Esophagus mucosa (tissue), 1 donor: Measurements from ENCODE around the gene FHIT. TPM values are rescaled to one million over a fixed set of nuclear protein-coding genes. Genes with fewer than 3 reads are reported as not detected.
"Not testable (repeated sequence)": the region's sequence is repeated elsewhere in the genome, so short reads cannot be mapped to it uniquely, and the experiment has no call there.

Experiments used
- ATAC-seq: fragments of 200-7000 bp; cut with Tn5 transposase; one replicate; pipeline ENCODE4 v1.9.1; 2020
- total RNA-seq: library from RNA; stranded (reverse); gene quantifications from one replicate; pipeline ENCODE4 v1.2.4, GENCODE V29; 2023
- donor health status: DM: yes; HTN: yes; CAD: no.

Gene FHIT
- total RNA-seq, 1 donor from 2014 or later = 10.5 TPM

DNA sequence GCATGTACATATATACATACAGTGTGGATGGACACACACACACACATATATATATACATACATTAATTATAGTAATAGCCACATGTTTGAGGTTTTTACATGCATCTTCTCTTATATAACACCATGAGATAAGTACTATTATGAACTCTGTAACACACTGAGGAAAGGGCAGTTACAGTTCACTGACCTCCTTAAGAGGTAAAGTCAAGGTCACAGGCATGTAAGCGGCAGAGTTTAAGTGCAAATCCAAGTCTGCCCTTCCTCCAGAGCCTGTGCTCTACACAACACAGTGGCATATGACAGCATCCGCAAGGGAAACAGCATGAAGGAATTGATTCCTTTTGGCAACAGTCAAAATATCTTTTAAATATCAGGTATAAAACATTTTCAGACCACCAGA lies 26.4 kb downstream of the FHIT start:
- no peak for ATAC-seq

DNA sequence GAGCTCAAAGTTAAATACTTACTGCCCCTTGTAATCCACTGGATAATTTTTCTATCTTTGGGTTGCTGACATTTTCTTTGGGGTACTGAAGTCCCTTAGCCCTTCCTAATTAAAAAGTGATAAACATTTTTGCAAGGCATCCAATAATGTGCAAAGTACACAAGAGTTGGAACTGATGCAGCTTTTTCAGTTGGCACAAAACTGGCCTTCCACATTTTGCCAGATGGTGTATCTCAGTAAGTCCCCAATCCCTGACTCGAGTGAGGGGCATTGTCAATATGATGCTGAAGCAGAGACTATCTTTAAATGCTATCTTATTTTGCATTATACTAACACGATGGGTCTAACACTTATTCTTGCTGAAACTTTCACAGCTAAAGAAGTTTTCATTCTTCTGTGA lies 27.8 kb downstream of the FHIT start:
- ATAC-seq = no peak

DNA sequence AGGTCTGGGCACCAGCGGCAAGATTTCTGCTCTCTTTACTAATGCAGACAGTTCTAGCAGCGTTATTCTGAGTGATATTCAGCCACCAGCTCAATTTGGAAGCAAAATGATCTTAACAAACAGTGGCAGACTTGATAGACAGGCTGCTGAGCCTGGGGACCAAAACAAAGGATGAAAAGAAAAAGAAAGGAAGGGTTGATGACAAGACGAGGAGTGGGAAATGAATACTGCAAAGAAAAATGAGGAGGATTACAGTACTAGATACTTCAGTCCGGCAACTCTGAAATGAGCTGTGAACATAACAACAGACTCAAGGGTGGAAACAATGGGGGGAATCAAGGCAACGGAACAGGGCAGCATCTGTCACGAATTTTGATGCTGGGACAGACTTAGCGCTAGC lies 28.8 kb downstream of the FHIT start:
- no peak for ATAC-seq

DNA sequence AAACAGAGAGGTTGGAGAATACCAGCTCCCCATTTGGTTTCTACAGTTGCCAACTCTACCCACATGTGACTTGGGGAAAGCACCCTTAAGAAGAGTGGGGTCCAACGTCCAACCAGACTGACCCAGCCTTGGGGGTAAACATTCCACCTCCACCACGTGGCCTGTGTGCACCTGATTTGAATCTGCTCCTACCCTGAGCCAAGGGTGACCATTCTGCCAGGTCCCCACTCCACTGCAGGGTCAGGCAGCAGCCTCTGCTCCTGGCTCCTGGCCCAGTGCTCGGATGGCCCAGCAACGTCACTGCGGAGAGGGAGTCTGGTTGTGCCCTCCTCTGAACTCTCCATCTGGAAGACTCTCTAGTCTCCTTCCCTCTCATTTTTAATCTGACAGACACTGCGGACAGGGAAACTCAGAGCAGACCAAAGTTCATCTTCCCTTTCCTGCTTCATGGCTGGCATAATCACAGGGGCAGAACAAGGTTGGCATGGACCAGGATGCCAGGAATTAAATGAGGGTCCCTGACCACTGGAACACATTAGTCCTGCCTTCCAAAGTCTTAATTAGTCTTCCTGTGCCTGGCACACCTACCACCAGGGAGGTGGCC lies 29.4 kb downstream of the FHIT start:
- ATAC-seq = no peak

DNA sequence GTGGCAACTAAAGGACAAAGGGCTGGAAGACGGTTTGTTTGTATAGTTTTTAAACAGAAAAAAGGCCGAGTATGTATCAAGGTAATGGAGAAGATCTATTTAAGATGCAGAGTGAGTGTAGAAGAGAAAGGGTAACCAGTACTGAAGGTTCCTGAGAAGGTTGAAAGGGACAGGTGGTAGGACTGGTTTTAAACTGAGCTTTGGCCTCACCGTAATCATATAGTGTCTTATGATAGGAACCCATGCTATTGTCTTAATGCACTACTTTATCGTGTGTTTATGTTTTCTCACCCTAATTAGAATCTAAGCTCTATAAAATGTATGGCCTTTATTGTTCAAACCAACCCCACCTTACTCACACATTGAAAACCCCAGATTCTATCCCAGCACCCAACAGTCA lies 32.7 kb downstream of the FHIT start:
- no peak for ATAC-seq

DNA sequence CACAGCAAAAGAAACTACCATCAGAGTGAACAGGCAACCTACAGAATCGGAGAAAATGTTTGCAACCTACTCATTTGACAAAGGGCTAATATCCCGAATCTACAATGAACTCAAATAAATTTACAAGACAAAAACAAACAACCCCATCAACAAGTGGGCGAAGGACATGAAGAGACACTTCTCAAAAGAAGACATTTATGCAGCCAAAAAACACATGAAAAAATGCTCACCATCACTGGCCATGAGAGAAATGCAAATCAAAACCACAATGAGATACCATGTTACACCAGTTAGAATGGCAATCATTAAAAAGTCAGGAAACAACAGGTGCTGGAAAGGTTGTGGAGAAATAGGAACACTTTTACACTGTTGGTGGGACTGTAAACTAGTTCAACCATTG lies 35.1 kb downstream of the FHIT start:
- ATAC-seq = not testable (repeated sequence)

DNA sequence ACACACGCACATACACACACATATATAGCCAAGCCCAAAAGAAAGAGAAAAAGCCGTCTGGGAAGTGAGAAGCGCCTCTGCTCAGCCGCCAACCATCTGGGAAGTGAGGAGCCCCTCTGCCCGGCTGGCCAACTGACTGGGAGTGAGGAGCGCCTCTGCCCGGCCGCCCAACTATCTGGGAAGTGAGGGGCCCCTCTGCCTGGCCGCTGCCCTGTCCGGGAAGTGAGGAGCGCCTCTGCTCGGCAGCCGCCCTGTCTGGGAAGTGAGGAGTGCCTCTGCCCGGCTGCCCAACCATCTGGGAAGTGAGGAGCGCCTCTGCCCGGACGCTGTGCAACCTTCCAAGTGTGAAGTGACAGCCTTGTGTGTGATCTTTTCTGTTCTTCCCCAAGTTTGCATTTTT lies 49.2 kb downstream of the FHIT start:
- no peak for ATAC-seq

DNA sequence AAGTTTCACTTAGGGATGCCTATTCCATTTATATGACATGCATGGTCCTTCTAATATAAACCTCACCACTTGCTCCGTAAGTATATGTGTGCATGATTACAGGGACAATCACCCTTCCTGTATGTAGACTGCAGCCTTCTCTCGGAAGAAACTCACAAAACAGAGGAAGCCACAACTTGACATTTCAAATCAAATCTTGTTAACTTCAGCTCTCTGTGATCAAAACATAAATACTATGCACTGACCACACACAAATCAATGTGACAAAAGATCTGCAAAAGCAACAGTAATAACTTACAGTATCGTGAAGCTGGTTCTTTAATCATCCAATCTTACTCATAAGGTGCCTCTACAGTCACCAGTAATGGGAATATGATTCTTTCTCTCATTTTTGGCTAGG lies 50.2 kb downstream of the FHIT start:
- no peak for ATAC-seq

DNA sequence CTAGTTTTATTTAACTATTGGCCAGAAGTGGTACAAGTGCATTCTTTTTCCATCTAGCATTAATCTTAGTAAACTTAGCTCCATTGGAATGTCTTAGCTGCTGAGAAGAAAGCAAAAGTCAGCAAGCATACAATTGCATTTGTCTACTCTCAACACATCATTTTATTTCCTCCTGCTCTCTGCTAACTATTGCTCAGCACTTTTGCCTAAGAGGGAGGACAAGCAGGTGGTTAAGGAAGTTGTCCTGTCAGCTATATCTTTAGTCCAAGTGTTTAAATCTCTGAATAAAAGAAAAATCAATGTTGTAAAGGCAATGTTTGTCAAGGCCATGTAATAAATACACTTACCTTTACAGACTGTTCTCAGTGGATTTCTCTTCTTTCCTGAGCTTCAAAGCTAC lies 51.0 kb downstream of the FHIT start:
- no peak for ATAC-seq

DNA sequence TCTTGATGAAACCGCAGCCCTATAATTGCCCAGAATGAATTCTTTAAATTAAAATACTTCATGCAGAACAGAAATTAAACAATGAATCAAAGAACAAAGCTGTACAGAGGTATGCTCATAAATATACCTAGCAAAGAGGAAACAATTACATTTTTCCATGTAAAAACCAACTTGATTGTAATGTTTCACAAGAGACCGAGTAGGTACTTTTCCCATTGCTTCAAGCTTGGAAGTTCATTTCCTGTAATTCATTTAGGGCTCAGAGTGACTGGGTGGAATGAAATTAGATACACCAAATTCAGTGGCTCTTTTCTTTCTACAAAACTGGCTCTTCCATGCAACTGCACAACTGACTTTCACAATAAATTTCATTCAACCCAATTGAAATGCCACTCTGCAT lies 51.4 kb downstream of the FHIT start:
- no peak for ATAC-seq

DNA sequence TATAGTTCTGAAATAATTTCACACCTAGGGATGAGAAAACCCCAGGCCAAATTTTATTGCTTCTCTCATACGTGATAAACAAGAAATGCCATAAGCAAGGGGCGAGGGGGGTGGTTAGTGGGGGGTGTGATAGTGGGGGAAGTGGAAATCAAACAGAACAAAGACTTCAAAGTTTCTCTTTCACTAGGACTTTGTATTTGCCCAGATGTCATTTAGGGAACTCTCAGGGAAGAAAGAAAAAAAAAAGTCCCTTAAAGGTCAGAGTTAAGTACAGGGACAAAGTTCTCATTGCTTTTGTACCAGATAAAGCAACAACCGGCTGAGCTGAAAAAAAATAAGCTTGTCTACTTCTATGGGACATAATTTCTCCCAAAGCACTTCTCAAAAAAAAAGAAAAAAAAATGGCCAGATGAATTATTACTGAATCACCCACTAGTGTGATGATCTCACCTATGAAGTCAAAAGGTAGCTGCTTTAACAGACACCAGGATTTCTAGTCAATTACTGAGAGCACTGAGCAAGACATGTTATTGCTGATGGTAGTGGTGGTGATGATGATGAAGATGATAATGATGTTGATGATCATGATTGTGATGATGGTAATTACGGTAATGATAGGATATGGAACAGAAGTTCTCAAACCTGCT lies 56.2 kb downstream of the FHIT start:
- no peak for ATAC-seq

DNA sequence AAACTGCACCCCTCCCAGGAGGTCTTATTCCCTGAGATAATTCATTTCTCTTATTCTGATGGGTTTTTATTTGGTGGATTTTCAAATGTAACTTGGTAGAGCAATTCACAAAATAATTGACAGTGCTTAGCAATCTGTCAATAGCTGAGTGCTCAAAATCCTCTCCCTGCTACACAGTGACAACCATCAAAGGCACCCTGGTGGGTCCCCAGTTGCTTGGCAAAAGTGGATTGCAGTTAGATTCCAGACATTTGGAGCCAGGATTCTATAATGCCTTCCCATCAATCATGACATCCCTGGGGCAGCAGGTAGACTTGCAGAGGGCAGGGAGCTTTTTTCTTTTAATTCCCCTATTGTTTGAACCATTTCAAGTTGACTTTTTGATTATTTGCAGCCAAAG lies 59.0 kb downstream of the FHIT start:
- no peak for ATAC-seq

DNA sequence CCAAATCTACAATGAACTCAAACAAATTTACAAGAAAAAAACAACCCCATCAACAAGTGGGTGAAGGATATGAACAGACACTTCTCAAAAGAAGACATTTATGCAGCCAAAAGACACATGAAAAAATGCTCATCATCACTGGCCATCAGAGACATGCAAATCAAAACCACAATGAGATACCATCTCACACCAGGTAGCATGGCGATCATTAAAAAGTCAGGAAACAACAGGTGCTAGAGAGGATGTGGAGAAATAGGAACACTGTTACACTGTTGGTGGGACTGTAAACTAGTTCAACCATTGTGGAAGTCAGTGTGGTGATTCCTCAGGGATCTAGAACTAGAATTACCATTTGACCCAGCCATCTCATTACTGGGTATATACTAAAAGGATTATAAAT lies 61.0 kb downstream of the FHIT start:
- not testable (repeated sequence) for ATAC-seq

DNA sequence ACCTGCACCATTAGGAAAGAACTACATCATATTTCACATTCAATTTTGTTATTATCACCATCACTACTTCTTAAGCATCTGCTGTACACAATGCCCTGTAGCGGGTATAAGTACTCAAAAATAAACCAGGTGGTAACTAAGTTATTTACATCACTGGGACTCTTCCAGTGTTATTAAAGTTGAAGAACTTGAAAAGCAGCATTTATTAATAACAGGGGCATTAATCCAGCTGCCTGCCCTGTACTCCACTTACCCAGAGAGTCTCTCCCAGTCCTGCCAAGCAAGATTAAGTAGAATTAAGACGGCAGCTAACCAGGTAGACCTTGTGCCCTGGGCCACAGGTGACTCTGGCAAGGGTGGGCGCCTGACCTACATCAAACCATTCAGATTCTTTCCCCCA lies 65.2 kb downstream of the FHIT start:
- ATAC-seq = peak; percentile 11

DNA sequence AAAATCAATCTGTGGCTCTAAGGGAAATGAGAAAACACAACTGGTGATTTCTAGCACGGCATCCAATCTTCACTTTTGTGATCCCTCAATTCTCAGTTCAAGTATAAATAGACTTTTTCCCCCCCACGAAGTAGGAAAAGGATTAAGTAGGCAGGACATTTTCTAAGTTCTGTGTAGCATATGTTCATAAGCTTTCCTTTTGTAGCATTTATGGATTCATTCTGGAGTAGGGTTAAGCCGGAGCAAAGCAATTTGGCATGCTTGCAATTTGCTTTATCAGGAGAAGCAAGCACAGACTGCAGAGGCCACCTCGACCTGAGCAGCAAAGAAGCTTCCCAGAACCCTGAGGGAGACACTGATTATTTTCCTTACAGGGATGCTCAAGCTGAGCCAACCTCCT lies 66.3 kb downstream of the FHIT start:
- no peak for ATAC-seq

DNA sequence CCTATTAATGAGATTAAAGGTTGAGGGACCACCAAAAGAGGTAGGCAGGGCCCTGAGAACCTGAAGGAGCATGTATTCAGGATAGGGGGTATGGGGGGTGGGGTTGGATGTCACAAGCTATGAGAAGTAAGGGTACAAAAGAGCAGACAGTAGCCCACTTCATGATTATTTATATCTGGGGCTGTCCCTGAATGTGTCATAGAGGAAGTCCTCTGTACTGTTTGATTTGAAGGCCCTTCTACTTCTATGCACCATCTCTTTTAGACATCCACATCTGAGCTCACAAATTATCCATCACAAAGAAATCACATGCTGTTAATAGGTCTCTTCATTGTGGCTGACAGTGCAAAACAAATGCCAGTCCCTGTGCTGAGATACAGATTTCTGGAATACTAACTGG lies 68.6 kb downstream of the FHIT start:
- ATAC-seq = no peak

DNA sequence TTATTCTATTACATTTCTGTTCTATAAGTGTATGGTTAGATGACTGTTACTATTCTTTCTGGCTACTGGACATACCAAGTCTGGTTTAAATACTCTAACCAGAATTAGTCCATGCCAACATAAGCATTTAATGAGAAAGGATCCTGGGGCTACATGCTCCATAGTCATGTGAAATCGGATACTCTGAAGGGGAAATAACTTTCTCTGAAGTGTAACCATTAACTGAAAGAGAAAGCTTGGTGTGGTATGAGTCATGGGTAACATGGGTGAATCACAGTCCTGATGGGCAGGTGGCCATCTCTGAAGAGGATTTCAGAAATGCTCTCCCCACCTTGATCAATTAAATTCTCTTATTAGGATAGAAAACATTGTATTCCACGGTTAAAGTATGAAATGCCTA lies 69.4 kb downstream of the FHIT start:
- peak; percentile 86 for ATAC-seq

DNA sequence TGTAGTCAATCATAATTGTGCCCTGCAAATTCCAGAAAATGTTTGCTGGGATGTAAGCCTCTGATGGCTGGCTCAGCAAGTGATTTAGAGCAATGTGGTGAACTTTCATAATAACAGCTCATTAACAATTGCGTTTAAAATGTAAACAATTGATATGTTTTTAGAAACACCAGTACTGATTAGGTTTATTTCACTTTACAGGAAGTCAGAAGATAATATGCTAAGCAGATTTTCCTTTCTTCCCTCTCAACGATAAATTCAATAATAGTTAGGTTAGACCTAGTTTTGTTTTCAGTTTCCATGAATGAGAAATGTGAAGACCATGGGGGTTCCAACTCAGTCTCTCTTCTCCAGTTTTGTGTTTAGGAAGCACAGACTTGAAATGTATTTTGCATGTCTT lies 71.0 kb downstream of the FHIT start:
- ATAC-seq = no peak

DNA sequence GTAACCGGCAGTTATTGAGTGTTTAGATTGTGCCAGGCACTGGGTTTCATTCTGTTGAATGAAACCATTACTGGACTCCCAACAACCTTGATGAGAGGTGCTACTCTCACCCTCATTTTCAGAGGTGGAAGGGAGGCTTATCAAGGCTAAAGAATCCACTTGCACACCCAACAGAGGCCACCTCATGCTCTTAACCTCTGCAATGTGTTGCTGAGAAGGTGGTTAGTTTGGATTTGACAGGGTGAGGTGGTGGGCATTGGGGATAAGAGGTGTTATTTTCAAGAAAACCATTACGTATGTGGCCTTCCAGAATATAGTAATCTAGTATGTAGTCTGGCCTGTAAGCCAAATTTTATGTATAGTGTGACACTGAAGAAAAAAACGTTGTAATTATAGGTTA lies 73.1 kb downstream of the FHIT start:
- ATAC-seq = no peak

DNA sequence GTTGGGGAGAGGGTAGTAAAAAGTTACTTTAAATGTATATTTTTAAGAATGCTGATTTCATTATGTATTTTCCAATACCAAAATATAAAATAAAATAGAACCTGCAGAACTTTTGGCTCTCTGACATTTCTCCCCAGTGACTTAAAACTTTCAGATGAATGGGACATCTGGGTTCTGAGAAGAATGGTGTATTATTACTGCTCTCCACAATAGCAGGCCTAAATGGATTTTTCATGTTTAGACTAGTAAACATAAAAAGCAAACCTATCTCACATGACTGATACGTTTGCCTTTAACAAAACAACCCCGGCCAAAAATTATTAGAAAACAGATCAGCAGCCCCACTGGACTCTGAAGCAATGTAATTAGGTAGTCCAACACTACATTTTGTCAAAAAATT lies 73.8 kb downstream of the FHIT start:
- no peak for ATAC-seq

DNA sequence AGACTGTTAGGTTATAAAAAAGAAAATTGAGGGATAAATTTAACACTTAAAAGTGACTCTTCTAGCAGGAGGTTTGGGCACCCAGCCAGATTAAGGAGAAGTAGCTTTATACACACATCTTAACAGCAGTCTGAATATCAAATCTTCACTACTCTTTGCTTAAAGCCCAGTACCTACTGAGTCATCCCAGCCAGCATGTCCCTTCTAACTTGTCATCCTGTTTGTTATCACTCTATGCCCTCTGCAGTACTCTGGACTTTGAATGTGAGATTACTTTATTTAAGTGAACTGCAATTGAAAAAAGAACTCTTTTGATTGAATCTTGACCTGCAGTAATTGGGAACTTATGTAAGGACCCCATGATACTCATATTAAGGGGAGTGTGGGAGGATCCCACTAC lies 77.6 kb downstream of the FHIT start:
- ATAC-seq = no peak

DNA sequence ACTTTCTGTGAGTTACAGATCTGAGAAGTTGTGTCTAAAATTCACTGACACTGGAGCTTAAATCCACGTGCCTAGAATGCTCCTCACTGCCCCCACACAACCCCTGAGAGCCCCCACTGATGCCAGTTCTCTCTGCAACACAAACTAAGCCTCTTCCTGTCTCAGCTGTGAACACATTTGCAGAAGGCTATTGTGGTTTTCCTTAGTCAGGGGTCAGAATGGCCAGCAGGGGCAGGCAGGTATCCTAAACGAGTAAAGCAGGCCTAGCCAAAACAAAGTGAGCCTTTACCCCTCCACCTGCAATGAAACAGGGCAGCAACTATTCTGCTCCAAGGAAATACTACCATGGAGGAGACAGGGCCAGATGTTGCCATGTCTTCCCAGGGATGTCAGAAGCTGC lies 78.6 kb downstream of the FHIT start:
- no peak for ATAC-seq

DNA sequence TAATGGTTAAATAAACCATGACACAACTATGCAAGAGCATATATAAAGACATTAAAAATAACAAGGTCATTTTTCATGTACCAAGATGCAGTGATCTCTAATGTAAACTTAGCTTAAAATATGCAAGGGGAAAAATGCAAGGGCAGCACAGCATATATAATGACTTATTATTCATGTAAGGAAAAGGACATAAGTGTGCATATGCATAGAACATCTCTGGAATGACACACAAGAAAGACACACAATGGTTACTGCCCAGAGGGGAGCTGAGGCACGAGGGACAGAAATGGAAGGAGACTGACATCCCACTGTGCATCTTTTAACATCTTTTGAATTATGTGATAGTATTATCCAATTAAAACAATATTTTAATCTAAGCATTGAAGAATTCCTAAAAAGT lies 79.0 kb downstream of the FHIT start:
- no peak for ATAC-seq

DNA sequence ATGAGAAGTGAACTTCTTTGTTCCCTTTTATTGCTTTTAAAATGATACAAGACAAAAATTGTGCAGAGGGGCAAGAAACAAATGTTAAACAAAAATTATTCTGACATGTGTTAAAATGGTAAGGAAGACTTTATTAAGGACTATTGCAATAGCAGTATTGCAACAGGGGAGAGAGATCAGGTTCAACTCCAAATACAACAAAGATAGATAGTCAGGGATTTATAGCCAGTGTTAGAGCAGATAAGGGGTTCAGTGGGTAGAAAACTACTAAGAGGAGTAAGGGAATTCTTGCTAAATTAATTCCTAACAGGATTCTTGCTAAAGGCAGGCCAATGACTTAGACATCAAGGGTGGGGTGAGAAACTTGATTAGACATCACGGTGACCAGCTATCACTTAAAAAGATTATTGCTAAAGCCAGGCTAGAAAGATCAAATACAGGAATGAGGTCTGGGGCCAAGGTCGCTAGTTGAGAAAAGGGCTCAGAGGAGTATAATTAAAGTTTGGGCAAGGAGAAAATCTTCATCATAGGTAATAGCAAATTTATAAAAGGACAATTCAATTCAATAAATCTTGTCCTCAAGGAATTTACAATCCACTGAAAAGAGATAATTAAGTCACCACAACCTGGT lies 81.5 kb downstream of the FHIT start:
- no peak for ATAC-seq

DNA sequence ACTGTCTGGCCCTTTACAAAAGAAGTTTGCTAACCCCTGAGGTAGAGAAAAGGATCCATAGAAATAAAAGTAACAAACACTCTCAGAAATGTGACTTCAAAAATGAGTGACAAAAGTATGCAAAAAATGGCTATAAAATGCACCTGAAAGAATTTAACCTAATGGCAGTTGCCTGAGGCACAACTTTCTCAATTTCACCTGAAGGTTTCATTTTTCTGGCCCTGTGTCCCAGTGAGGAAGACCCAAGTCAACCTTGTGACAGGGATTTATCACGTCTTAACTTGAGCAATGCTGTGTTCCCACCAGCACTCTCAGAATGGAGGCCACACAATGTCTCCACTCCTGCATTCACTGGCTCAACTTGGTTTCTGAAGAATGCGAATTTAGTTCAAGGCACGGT lies 83.0 kb downstream of the FHIT start:
- ATAC-seq = no peak
